Measurements from ENCODE around the gene PRDM16. TPM values are rescaled to one million over a fixed set of nuclear protein-coding genes. Genes with fewer than 3 reads are reported as not detected.

PRDM16 gene
- total RNA-seq, 2 experiments from 2014 or later: 0.05 to 0.20 TPM

GRCh38 chr1:3212453-3213355 lies 143.7 kb downstream of the PRDM16 start:
- Mint-ChIP-seq H3K27me3 (ENCODE audit: low read depth) (peaks cover 2% of the 10 kb centered on the region), H3K4me1 (ENCODE audit: low read depth) (no peaks in the 10 kb centered on the region), H3K27ac (no peak overlapping the region), H3K4me3 (no peak overlapping the region), H3K9me3 (no peaks in the 10 kb centered on the region), H3K36me3 (ENCODE audit: low read depth) (no peaks in the 10 kb centered on the region)
- CTCF ChIA-PET: no interaction called here
- intact Hi-C loops (cut with micrococcal nuclease): no loop called here
- DNase-seq: no peak

- DNase-seq: no peak
- H3K27ac Mint-ChIP-seq: no peak overlapping the region
- no peaks in the 10 kb centered on the region for H3K36me3 Mint-ChIP-seq (ENCODE audit: low read depth)
- peaks cover 2% of the 10 kb centered on the region for H3K27me3 Mint-ChIP-seq (ENCODE audit: low read depth)
- CTCF ChIA-PET: no interaction called here
- no peak overlapping the region for H3K4me3 Mint-ChIP-seq
- intact Hi-C loops (cut with micrococcal nuclease): no loop called here
- H3K9me3 Mint-ChIP-seq: no peaks in the 10 kb centered on the region
- no peaks in the 10 kb centered on the region for H3K4me1 Mint-ChIP-seq (ENCODE audit: low read depth)
Measured at GRCh38 chr1:3213730-3214129, 144.7 kb downstream of the PRDM16 start.

- H3K36me3 Mint-ChIP-seq (ENCODE audit: low read depth): no peaks in the 10 kb centered on the region
- no peak overlapping the region for H3K27ac Mint-ChIP-seq
- intact Hi-C loops (cut with micrococcal nuclease): no loop called here
- H3K4me1 Mint-ChIP-seq (ENCODE audit: low read depth): no peaks in the 10 kb centered on the region
- CTCF ChIA-PET: no interaction called here
- H3K27me3 Mint-ChIP-seq (ENCODE audit: low read depth): peaks cover 2% of the 10 kb centered on the region
- H3K4me3 Mint-ChIP-seq: no peak overlapping the region
- DNase-seq: no peak
- no peaks in the 10 kb centered on the region for H3K9me3 Mint-ChIP-seq
Measured at GRCh38 chr1:3215198-3216014, 146.4 kb downstream of the PRDM16 start.

- CTCF ChIA-PET: no interaction called here
- no peak for DNase-seq
- Mint-ChIP-seq H3K9me3 (no peaks in the 10 kb centered on the region), H3K36me3 (ENCODE audit: low read depth) (no peaks in the 10 kb centered on the region), H3K4me3 (no peak overlapping the region), H3K27ac (no peak overlapping the region), H3K4me1 (ENCODE audit: low read depth) (no peaks in the 10 kb centered on the region), H3K27me3 (ENCODE audit: low read depth) (peaks cover 2% of the 10 kb centered on the region)
- intact Hi-C loops (cut with micrococcal nuclease): no loop called here
Measured at GRCh38 chr1:3216015-3216391, 147.0 kb downstream of the PRDM16 start.

- no peak overlapping the region for H3K4me3 Mint-ChIP-seq
- H3K36me3 Mint-ChIP-seq (ENCODE audit: low read depth): no peaks in the 10 kb centered on the region
- intact Hi-C loops (cut with micrococcal nuclease): no loop called here
- no peaks in the 10 kb centered on the region for H3K9me3 Mint-ChIP-seq
- CTCF ChIA-PET: no interaction called here
- H3K27ac Mint-ChIP-seq: no peak overlapping the region
- H3K27me3 Mint-ChIP-seq (ENCODE audit: low read depth): peaks cover 2% of the 10 kb centered on the region
- DNase-seq: no peak
- H3K4me1 Mint-ChIP-seq (ENCODE audit: low read depth): no peaks in the 10 kb centered on the region
Measured at GRCh38 chr1:3217181-3217641, 148.2 kb downstream of the PRDM16 start.

GRCh38 chr1:3217979-3218679 lies 149.1 kb downstream of the PRDM16 start:
- DNase-seq: no peak
- intact Hi-C loops (cut with micrococcal nuclease): no loop called here
- Mint-ChIP-seq H3K27me3 (ENCODE audit: low read depth) (peaks cover 2% of the 10 kb centered on the region), H3K4me3 (no peak overlapping the region), H3K9me3 (no peaks in the 10 kb centered on the region), H3K27ac (no peak overlapping the region), H3K4me1 (ENCODE audit: low read depth) (no peaks in the 10 kb centered on the region), H3K36me3 (ENCODE audit: low read depth) (no peaks in the 10 kb centered on the region)
- CTCF ChIA-PET: interaction anchor here (1.5 kb wide), 1 partner anchor 10 kb away, joined by 3 read pairs; no protein-coding TSS in a partner anchor

GRCh38 chr1:3219005-3219790 lies 150.2 kb downstream of the PRDM16 start:
- H3K27me3 Mint-ChIP-seq (ENCODE audit: low read depth): peaks cover 2% of the 10 kb centered on the region
- CTCF ChIA-PET: interaction anchor here (1.5 kb wide), 1 partner anchor 9 kb away, joined by 3 read pairs; no protein-coding TSS in a partner anchor
- H3K36me3 Mint-ChIP-seq (ENCODE audit: low read depth): no peaks in the 10 kb centered on the region
- H3K4me3 Mint-ChIP-seq: no peak overlapping the region
- DNase-seq: no peak
- intact Hi-C loops (cut with micrococcal nuclease): no loop called here
- no peaks in the 10 kb centered on the region for H3K4me1 Mint-ChIP-seq (ENCODE audit: low read depth)
- H3K9me3 Mint-ChIP-seq: no peaks in the 10 kb centered on the region
- no peak overlapping the region for H3K27ac Mint-ChIP-seq

GRCh38 chr1:3219791-3220467 lies 150.9 kb downstream of the PRDM16 start:
- CTCF ChIA-PET: no interaction called here
- Mint-ChIP-seq H3K27ac (no peak overlapping the region), H3K4me3 (no peak overlapping the region), H3K36me3 (ENCODE audit: low read depth) (no peaks in the 10 kb centered on the region), H3K27me3 (ENCODE audit: low read depth) (peaks cover 2% of the 10 kb centered on the region), H3K9me3 (no peaks in the 10 kb centered on the region), H3K4me1 (ENCODE audit: low read depth) (no peaks in the 10 kb centered on the region)
- intact Hi-C loops (cut with micrococcal nuclease): no loop called here
- DNase-seq: no peak

- intact Hi-C loops (cut with micrococcal nuclease): no loop called here
- Mint-ChIP-seq H3K4me1 (ENCODE audit: low read depth) (no peaks in the 10 kb centered on the region), H3K27ac (no peak overlapping the region), H3K9me3 (no peaks in the 10 kb centered on the region), H3K27me3 (ENCODE audit: low read depth) (no peaks in the 10 kb centered on the region), H3K36me3 (ENCODE audit: low read depth) (no peaks in the 10 kb centered on the region), H3K4me3 (no peak overlapping the region)
- no peak for DNase-seq
- CTCF ChIA-PET: no interaction called here
Measured at GRCh38 chr1:3221112-3222041, 152.4 kb downstream of the PRDM16 start.

- Mint-ChIP-seq H3K4me3 (no peak overlapping the region), H3K4me1 (ENCODE audit: low read depth) (no peaks in the 10 kb centered on the region), H3K9me3 (no peaks in the 10 kb centered on the region), H3K27ac (no peak overlapping the region), H3K27me3 (ENCODE audit: low read depth) (no peaks in the 10 kb centered on the region), H3K36me3 (ENCODE audit: low read depth) (no peaks in the 10 kb centered on the region)
- intact Hi-C loops (cut with micrococcal nuclease): no loop called here
- CTCF ChIA-PET: no interaction called here
- no peak for DNase-seq
Measured at GRCh38 chr1:3222042-3222692, 153.2 kb downstream of the PRDM16 start.

Data from activated naive CD4-positive, alpha-beta T cell treated with anti-CD3 and anti-CD28 coated beads for 36 hours (primary cell).